ENCODE results near the gene ZNF341.
"Not testable (repeated sequence)": the region's sequence is repeated elsewhere in the genome, so short reads cannot be mapped to it uniquely, and the experiment has no call there.

ZNF341 gene

DNA sequence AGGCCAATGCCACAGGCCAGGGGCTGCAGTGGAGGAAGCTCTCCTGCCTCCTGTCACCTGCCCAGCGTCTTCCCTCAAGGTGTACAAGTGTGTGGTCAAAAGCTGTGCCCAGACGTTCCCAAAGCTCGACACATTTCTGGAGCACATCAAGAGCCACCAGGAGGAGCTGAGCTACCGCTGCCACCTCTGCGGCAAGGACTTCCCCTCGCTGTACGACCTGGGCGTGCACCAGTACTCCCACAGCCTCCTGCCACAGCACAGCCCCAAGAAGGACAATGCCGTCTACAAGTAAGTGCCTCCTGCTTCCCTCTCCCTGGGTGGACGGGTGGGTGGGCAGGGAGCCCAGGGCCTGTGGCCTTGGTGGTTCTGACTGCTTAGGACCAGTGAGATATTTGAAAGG is 38.2 kb downstream of the ZNF341 start:
- DNase-seq (ENCODE audit: low spot score): no peak

DNA sequence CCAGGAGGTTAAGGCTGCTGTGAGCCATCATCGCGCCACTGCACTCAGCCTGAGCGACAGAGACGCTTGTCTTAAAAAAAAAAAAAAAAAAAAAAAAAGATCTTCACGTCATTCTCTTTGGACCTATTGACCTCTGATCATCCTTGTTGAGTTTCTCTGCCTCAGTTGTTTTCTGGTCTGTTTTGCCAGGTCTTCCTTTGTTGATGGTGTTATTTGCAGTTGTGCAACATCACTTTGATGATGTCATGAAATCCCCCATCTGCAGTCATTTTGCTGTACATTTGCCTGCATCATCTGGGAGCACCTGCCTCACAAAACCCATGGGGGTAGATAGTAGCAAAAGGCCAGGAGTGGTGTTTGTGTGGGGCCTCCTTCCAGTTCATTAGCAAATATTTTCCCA is 40.1 kb downstream of the ZNF341 start:
- DNase-seq (ENCODE audit: low spot score): no peak

DNA sequence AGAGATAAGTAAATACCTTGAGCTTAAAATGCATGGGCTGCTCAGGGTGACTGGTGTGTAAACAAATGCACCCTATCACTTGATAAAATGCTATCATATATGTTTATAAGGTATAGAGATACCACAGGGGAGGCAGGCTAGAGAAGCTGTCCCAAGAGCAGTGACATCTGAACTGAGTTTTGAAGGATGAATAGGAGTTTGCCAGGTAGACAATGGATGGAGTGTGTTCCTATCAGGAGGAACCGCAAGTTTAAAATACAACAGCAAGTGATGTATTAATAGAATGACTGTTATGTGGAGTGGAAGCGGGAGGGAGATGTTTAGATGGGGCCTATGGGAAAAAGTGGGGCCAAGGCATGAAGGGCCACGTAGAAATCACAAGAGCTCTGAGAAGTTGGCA is 40.6 kb downstream of the ZNF341 start:
- DNase-seq (ENCODE audit: low spot score): no peak

DNA sequence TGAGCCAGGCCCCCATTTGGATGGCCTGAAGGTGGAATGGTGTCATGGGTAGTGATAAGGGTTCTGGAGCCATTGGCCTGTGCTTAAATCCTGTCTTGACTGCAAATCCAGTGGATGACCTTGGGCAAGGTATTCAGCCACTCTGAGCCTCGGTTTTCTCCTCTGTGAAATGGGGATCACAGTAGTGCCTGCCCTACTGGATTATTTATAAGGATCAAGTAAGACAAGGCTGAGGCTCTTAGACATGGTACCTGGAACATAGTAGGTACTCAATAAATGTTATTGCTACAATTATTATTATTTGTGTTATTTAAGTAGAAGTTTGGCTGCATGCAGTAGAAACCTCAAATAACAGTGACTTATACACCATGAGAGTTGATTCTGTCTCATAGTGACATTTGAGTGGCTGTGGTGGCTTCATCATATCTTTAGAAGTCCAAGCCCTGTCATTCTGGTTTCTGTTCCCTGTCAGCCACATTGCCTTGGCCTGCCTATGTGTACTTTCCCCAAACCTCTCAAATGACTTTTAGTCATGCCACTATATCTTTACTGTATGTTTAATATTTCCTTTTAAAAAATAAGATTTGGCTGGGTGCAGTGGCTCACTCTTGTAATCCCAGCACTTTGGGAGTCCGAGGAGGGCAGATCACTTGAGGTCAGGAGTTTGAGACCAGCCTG is 41.8 kb downstream of the ZNF341 start:
- no peak for DNase-seq (ENCODE audit: low spot score)

DNA sequence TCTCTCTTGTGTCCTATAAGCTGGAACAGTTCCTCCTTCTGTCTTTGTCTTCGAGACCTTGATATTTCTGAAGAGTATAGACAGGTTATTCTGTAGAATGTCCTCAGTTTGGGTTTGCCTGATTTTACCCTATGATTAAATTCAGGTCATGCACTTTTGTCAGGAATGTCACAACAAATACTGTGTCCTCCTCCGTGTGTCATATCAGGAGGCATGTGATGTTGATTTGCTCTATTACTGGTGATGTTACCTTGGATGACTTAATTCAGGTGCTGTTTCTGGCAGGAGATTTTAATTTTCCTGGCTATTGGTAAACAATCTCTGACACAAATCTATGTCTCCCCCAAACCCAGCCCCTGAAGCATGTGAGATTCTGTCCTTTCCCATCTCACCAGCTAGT is 46.0 kb downstream of the ZNF341 start:
- DNase-seq (ENCODE audit: low spot score): peak; percentile 50

DNA sequence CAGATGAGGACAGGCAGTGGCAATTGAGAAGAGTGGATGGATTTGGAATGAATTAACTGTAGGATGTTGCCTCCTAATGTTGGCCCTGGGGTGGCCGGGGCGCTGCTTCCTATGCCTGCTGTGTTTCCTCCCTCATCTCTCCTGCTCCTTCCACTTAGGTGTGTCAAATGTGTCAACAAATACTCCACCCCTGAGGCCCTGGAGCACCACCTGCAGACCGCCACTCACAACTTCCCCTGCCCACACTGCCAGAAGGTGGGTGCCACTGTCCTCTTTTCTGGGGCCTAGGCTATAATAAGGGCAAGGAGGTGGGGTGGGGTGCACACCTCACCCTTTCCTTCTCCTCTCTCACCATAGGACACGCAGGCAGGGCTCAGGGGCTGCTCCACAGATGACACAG is 49.3 kb downstream of the ZNF341 start:
- DNase-seq (ENCODE audit: low spot score): no peak

DNA sequence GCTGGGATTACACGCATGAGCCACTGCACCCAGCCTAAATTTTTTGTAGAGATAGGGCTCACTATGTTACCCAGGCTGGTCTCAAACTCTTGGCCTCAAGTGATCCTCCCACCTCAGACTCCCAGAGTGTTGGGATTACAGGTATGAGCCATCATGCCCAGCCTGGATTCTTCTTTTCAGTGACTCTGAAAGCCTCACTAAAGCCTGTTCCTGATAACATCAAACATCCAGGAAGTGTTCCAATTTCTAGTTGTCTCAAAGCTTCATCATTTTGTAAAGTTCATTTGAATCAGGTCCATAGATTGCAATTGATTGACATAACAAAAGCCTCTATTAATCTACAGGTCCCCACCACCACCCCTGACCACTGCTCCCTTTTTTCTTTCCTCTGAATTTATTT is 50.1 kb downstream of the ZNF341 start:
- DNase-seq (ENCODE audit: low spot score): no peak

DNA sequence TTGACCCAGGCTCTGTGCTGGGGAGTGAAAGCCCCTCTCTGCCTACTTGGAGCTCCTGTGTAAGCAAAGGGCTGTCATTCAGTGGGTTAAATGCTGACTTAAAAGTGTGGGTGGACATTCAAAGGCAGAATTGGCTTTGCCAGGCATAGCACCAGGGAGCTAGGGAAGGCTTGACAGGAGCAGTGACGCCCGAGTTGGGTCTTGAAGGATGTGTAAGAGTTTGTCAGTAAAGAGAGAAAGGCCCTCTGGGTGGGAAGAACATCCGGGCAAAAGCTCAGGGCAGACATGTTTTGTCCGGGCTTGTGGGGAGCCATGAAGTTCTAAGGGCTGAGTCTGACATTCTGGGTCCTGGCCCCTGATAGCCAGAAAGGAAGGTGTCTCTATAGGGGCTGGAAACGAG is 51.5 kb downstream of the ZNF341 start:
- DNase-seq (ENCODE audit: low spot score): no peak

DNA sequence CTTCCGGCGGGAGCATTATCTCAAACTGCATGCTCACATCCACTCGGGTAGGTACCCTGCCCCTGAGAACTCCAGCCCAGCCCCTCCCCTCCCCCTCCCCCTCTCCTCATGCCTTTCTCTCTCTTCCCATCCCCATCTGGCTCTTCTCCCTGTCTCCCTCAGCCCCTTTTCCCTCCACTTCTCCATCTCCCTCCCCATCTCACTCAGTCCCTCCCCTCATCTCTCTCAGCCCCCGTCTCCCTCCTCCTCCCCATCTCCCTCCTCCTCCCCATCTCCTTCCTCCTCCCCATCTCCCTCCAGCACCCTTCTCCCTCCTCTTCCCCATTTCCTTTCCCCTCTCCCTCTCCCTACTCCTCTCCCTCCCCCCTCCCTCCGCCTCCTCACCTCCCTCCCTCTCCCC is 52.0 kb downstream of the ZNF341 start:
- no peak for DNase-seq (ENCODE audit: low spot score)

DNA sequence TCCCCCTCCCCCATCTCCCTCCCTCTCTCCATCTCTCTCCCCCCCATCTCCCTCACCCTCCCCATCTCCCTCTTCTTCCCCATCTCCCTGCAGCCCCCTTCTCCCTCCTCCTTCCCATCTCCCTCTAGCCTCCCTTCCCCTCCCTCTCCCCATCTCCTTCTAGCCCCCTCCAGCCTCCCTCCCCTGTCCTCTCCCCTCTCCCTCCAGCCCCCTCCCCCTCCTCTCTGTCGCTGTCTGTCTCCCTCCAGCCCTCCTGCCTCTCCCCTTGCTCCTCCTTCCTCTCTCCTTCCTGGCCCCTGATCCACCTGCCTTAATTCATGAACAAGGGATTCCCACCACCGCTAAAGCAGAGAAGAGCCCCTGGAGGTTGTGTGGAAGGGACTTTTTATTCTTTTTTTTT is 52.4 kb downstream of the ZNF341 start:
- no peak for DNase-seq (ENCODE audit: low spot score)

DNA sequence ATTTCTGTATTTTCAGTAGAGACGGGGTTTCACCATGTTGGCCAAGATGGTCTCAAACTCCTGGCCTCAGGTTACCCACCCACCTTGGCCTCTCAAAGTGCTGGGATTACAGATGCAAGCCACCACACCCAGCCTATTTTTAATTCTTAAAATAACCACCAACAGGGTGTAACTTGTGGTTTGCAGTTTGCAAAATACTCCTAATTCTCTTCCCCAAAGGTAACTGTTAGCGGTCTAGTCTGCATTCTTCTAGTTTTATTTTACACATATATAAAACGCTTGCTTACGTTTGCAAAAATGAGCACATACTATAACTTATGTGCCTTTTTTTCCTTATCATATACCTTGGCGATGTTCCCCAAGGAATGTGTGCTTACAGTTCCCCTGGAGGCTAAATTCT is 53.7 kb downstream of the ZNF341 start:
- DNase-seq (ENCODE audit: low spot score): no peak

DNA sequence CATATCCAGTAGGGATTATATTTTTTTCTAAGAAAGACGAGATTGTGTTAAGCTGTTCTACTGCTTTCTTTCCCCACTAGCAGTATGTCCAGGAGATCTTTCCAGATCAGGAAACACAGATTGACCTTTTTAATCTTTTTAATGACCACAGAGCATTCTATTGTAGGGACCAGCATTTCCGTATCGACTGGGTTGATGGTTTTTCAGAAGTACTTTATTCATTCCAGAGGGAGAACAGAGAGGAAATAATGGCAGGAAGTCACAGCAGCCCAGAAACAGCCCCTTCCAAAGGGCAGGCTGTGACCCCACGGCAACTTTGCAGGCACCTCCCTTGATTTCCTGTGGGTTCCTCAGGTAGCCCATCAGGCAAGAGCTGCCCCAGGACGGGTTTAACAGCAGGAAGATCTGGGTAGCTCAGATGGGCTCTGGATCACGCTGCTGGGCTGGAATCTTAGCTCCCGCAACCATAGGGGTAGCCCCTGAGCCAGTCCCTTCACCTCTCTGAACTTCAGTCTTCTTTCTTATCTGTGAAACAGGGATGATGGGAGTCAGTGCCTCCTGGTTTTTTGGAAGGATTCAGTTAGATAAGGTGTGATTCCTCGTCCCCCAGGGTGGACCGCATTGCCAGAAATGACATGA is 55.6 kb downstream of the ZNF341 start:
- no peak for DNase-seq (ENCODE audit: low spot score)

DNA sequence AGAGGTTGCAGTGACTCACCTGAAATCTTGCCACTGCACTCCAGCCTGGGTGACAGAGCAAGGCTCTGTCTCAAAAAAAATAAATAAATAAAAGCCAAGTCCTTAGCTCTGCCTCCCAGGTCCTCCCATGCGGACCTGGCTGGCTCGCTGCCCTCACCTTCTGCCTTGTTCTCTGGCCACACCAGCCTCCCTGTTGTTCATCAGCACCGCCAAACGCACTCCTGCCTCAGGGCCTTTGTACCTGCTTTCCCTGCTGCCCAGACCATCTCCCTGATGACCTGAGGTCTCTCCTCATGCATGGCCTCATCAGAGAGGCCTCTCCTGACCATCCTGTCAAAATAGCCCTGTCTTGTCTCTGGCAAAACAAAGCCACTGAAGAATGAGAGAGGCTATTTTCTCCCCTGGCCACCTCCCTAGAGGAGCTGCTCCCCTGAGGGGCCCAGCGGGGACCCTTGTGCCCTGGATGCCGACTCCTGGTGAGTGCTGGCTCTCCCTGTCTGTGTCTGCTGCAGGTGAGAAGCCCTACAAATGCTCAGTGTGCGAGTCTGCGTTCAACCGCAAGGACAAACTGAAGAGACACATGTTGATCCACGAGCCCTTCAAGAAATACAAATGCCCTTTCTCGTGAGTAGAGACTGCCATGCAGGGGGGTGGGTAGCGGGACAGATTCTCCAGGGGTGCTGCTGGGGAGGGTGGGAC is 56.7 kb downstream of the ZNF341 start:
- no peak for DNase-seq (ENCODE audit: low spot score)

DNA sequence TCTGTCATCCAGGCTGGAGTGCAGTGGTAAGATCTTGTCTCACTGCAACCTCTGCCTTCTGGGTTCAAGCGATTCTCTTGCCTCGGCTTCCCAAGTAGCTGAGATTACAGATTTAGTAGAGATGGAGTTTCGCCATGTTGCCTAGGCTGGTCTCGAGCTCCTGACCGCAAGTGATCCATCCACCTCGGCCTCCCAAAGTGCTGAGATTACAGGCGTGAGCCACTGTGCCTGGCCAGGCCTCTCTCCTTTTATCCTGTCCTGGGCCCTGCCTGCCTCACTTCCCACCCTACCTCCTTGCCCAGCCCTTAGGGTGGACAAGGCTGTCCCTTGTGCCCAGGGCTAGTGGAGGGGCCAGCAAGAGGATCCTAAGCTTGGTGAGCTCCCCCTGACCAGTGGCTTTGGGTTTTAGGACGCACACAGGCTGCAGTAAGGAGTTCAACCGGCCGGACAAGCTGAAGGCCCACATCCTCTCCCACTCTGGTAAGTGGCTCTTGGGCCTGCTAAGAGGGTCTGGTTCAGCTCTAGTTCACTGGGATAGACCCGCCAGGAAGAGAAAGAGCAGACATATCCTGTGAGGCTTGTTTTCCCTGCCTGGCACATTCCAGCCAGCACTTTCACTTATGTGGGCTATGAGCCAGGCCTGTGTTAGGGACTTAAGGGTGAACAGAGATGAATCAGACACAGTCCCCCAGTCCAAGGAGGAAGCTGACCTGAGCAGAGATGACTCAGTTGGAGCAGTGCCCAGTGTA is 57.5 kb downstream of the ZNF341 start:
- no peak for DNase-seq (ENCODE audit: low spot score)

DNA sequence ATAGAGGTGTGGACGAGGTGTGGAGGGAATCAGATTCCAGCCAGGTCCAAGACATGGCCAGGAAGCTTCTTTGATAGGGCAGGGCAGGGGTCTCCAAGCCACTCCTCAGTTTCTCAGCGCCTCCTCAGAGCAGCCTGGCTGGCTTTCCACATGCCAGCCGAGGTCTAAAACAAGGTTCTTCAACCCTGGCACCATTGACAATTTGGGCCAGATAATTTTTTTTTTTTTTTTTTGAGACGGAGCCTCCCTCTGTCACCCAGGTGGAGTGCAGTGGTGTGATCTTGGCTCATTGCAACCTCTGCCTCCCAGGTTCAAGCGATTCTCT is 58.0 kb downstream of the ZNF341 start:
- DNase-seq (ENCODE audit: low spot score): no peak

DNA sequence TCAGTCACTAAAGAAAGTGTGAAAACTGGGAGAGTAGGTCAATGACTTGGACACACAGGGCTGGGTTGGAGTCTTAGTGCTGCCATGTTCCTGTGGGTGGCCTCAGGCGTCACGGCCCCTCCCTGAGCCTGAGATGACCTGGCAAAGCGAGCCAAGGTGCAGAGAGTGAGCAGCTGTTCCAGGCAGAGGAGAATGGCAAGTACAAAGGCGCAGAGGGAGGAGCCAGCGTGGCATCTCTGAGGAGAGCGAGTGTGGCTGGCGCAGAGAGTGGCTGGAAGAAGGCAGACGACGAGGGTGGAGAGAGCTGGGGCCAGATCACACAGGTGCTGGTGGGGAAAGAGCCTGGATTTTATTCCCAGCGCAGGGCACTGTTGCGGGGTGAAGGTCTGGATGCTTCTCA is 58.8 kb downstream of the ZNF341 start:
- no peak for DNase-seq (ENCODE audit: low spot score)

DNA sequence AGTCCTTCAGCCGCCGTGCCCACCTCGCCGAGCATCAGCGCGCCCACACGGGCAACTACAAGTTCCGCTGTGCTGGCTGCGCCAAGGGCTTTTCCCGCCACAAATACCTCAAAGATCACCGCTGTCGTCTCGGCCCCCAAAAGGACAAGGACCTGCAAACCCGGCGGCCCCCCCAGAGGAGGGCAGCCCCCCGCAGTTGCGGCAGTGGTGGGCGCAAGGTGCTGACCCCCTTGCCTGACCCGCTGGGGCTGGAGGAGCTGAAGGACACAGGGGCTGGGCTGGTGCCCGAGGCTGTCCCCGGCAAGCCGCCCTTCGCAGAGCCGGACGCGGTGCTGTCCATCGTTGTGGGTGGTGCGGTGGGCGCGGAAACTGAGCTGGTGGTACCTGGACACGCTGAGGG is 59.2 kb downstream of the ZNF341 start:
- no peak for DNase-seq (ENCODE audit: low spot score)

DNA sequence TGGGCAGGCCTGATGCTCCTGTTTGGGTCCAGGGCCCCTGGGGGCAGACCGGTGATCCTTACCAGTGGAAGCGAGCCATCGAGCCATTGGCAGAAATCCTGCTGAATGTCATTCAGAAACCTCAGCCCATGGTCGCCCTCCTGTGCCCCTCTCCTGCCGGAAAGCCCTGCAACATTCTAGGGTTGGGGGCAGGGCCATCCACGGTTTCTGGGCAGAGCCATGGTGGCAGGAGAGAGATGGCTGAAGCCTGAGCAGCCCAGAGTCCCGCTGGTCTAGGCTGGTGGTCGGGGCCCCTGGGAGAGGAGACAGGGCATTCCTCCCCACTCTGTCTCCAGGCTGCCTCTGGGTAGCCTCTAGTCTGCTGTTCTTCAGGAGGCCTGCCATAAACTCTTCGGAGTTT is 59.7 kb downstream of the ZNF341 start:
- no peak for DNase-seq (ENCODE audit: low spot score)

DNA sequence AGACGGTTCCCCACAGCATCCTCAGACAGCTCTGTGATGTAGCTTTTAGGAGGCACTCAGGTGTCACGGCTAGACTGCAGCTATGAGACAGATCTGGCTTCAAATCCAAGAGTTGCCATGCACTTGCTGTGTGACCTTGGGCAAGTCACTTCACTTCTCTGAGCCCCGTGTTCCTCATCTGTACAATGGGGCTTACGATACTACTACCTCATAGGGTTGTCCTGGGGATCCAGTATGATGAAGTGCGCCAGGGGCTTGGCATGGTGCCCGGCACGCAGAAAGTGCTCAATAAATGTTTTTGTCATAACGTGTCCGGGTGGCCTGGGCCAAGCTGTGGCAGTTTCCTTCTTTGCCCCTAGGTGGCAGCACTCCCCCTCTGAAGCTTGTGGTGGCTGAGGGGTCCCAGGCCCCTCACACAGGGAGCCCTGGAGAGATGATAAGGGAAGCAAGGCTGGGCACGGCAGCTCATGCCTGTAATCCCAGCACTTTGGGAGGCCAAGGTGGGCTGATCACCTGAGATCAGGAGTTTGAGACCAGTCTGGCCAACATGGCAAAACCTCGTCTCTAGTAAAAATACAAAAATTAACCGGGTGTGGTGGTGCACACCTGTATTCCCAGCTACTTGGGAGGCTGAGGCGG is 60.3 kb downstream of the ZNF341 start:
- no peak for DNase-seq (ENCODE audit: low spot score)

DNA sequence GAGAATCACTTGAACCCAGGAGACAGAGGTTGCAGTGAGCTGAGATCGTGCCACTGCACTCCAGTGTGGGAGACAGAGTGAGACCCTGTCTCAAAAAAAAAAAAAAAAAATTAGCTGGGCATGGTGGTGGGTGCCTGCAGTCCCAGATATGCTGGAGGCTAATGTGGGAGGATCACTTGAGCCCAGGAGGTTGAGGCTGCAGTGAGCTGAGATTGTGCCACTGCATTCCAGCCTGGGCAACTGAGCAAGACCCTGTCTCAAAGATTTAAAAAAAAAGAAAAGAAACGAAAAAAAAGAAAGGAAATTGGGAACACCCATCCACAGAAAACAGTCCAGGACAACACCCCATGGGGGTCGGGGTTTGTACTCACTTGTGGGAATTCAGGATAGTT is 60.8 kb downstream of the ZNF341 start:
- not testable (repeated sequence) for DNase-seq (ENCODE audit: low spot score)

DNA sequence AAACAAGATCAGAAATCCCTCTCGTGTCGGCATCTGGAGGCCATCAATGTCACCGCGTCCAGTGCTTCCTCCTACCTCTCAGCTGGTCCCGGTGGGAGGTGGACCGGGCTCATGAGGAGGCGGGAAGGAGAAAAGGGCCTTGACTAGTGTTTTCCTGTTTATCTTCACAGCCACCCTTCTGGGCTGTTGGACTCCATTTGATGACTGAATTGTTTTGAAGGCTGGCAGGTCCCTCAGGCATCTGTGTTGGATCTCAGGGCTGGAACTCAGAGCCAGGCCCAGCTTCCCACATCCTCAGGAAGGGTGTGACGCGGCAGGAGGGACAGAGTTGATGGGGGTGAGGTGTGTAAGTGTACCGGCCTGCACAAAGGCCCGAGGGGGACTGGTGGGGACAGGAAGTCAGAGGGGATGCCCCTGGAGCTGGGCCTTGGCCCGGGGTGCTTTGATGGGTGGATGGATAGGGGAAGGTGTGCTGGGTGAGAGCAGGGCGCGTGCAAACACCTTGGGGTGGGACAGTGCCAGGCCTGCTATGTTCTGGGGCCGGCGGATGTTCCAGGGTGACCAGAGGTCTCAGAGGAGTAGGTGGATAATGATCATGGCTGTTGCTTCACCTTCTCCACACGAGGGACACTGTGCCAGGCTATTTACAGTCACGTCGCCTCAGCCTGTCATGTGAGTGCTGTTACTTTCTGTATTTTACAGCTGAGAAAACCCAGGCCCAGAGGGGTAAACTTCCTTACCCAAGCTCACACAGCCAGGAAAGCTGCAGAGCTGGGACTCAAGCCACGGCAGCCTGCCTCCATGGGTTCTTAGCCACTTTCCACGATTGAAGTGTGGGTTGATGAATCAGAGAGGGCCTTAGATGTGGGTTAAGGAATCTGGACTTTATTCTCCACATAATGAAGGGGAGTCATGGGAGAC is 61.5 kb downstream of the ZNF341 start:
- no peak for DNase-seq (ENCODE audit: low spot score)

All from putamen (tissue), 1 donor.